Endothelial cell of umbilical vein (primary cell): ENCODE data around the gene LRRN4. TPM values are rescaled to one million over a fixed set of nuclear protein-coding genes. Genes with fewer than 3 reads are reported as not detected.

Experiments used
- BruUV-seq: library from RNA; stranded (reverse); fragments of 400-500 nt; replicated peaks from 2 replicates; lab custom pipeline; 2021; lab: Mats Ljungman, UMichigan
- CTCF ChIA-PET: fragments of 300-600, 350-600 bp; sonication (Branson Sonifier 250); formaldehyde crosslinking; loops from one replicate; lab custom pipeline; 2021; ENCODE audit warnings: antibody characterized with exemption, inconsistent platforms; lab: Charles Lee
- POLR2A ChIA-PET: fragments of 300-600, 350-600 bp; sonication (Branson Sonifier 250); formaldehyde crosslinking; loops from one replicate; lab custom pipeline; 2021; ENCODE audit warnings: antibody characterized with exemption, inconsistent platforms; lab: Charles Lee
- DNase-seq: peaks from one replicate; pipeline ENCODE4 v3.0.0-alpha.2; 2011; ENCODE audit warnings: low read depth, low spot score
- FAIRE-seq: peaks from 2 replicates; lab custom pipeline; 2011; peaks lifted over from hg19 to GRCh38; lab: Jason Lieb, UNC
- H2AFZ ChIP-seq: 2 replicates; pipeline ENCODE4 v1.6.0; 2012; ENCODE audit warnings: low read depth, low read length, control low read depth, inconsistent platforms
- H3K27ac ChIP-seq: 2 replicates; pipeline ENCODE4 v1.5.1; 2011; ENCODE audit warnings: low read depth, mild to moderate bottlenecking, control low read depth, low read length, moderate library complexity; ENCODE audit not compliant: insufficient read depth
- H3K27me3 ChIP-seq, 2 experiments: 2 replicates each; pipeline versions ENCODE4 v1.6.0 to v1.6.1; 2011; ENCODE audit warnings: low read length in 2 of 2, mixed read lengths in 1 of 2; ENCODE audit not compliant: control insufficient read depth in 2 of 2, insufficient read depth in 2 of 2
- H3K36me3 ChIP-seq, 2 experiments: 2 replicates in 1 of 2; 3 replicates in 1 of 2; pipeline ENCODE4 v1.5.1; 2011; ENCODE audit warnings: low read length in 2 of 2, mild to moderate bottlenecking in 1 of 2, moderate library complexity in 1 of 2; ENCODE audit not compliant: control insufficient read depth in 2 of 2, insufficient read depth in 2 of 2; ENCODE audit errors: extremely low read depth in 1 of 2
- H3K4me1 ChIP-seq: 3 replicates; pipeline ENCODE4 v1.5.1; 2011; ENCODE audit warnings: mild to moderate bottlenecking, low read length; ENCODE audit not compliant: control insufficient read depth, insufficient read depth; ENCODE audit errors: extremely low read depth
- H3K4me2 ChIP-seq: 2 replicates; pipeline ENCODE4 v1.6.1; 2011; ENCODE audit warnings: low read length, control low read depth, mixed read lengths; ENCODE audit not compliant: insufficient read depth
- H3K4me3 ChIP-seq, 3 experiments: fragments of 200-600 bp in 1 of 3; sonication (generic), shearing (Covaris generic) in 1 of 3; replicated peaks in 1 of 3; 2 replicates each; pipeline ENCODE4 v1.5.1; 2011 to 2016; ENCODE audit warnings: control low read depth in 3 of 3, low read length in 3 of 3, mild to moderate bottlenecking in 2 of 3, inconsistent platforms in 1 of 3, low read depth in 1 of 3, moderate library complexity in 1 of 3; ENCODE audit not compliant: insufficient read depth in 1 of 3
- H3K79me2 ChIP-seq: 2 replicates; pipeline ENCODE4 v1.6.0; 2012; ENCODE audit warnings: low read length, inconsistent platforms; ENCODE audit not compliant: control insufficient read depth, insufficient read depth
- H3K9ac ChIP-seq: replicated peaks from 2 replicates; pipeline ENCODE3; 2011; ENCODE audit warnings: low read length, control low read depth; ENCODE audit not compliant: insufficient read depth; ENCODE audit errors: extremely low read depth
- H3K9me1 ChIP-seq: replicated peaks from 3 replicates; pipeline ENCODE4 v1.6.0; 2011; ENCODE audit warnings: mild to moderate bottlenecking, low read length; ENCODE audit not compliant: control insufficient read depth, insufficient read depth; ENCODE audit errors: extremely low read depth
- H3K9me3 ChIP-seq: replicated peaks from 2 replicates; pipeline ENCODE4 v1.5.1; 2012; ENCODE audit warnings: low read length, inconsistent platforms; ENCODE audit not compliant: control insufficient read depth, insufficient read depth
- H4K20me1 ChIP-seq: replicated peaks from 2 replicates; pipeline ENCODE3; 2011; ENCODE audit warnings: mild to moderate bottlenecking, low read length; ENCODE audit not compliant: control insufficient read depth, insufficient read depth; ENCODE audit errors: extremely low read depth
- EZH2 ChIP-seq: IDR thresholded peaks from 2 replicates; pipeline ENCODE4 v1.6.1; 2012; ENCODE audit warnings: borderline replicate concordance, low read depth, mild to moderate bottlenecking, moderate library complexity, low read length, inconsistent platforms; ENCODE audit not compliant: severe bottlenecking
- FOS ChIP-seq: IDR thresholded peaks from 2 replicates; pipeline ENCODE4 v1.6.1; 2011; ENCODE audit warnings: mild to moderate bottlenecking, low read length, moderate library complexity, borderline replicate concordance; ENCODE audit not compliant: insufficient read depth
- GATA2 ChIP-seq: IDR thresholded peaks from 2 replicates; pipeline ENCODE4 v1.7.0; 2011; ENCODE audit warnings: low read depth, mild to moderate bottlenecking, moderate library complexity, mixed read lengths, low read length; ENCODE audit not compliant: insufficient read length, insufficient read depth
- JUN ChIP-seq: IDR thresholded peaks from 2 replicates; pipeline ENCODE4 v1.6.1; 2011; ENCODE audit warnings: borderline replicate concordance, low read depth; ENCODE audit not compliant: insufficient read length, insufficient read depth
- MYC ChIP-seq: IDR thresholded peaks from one replicate; pipeline ENCODE4 v1.6.1; 2011; ENCODE audit warnings: mild to moderate bottlenecking, low read depth, low read length
- POLR2A ChIP-seq: IDR thresholded peaks from 2 replicates; pipeline ENCODE4 v1.6.1; 2012; ENCODE audit warnings: low read depth, mild to moderate bottlenecking, control low read depth, low read length
- POLR2AphosphoS5 ChIP-seq: IDR thresholded peaks from 2 replicates; pipeline ENCODE4 v1.6.1; 2012; ENCODE audit warnings: low read depth, mild to moderate bottlenecking, control low read depth, low read length, moderate library complexity; ENCODE audit not compliant: insufficient read depth
- dilution Hi-C: fragments of 300-500 bp; cut with MboI; formaldehyde crosslinking; loops from one replicate; pipeline ENCODE4 v1.15.0; 2019; ENCODE audit warnings: low sequenced_read_pairs; ENCODE audit not compliant: extremely low pct_ligation_motif_present
- intact Hi-C: fragments of 100-400 bp; cut with micrococcal nuclease; formaldehyde crosslinking; loops from one replicate; pipeline ENCODE4 v1.10.0; 2022
- polyA plus RNA-seq, 4 experiments: library from polyadenylated mRNA; depleted of rRNA in 3 of 4; stranded (reverse) in 3 of 4; unstranded in 1 of 4; fragments of >200 nt; gene quantifications; 2 replicates each; pipeline versions ENCODE4 v1.2.1 to v1.2.3, GENCODE V29; 2011 to 2012; ENCODE audit warnings: missing spikeins in 1 of 4
- total RNA-seq: library from RNA; stranded (reverse); gene quantifications from 2 replicates; pipeline ENCODE4 v1.2.3, GENCODE V29; 2021
- TF ChIP-seq, protein P1 (sequence below), 2 donors: IDR thresholded peaks; 1 replicate in 1 of 2; 2 replicates in 1 of 2; pipeline ENCODE4 v1.5.1; 2011; ENCODE audit warnings: low read length in 2 of 2, mild to moderate bottlenecking in 2 of 2, moderate library complexity in 2 of 2, control low read depth in 1 of 2, inconsistent platforms in 1 of 2, low read depth in 1 of 2; ENCODE audit not compliant: insufficient read depth in 1 of 2; ENCODE audit errors: extremely low read depth in 1 of 2
- TF ChIP-seq, protein P2 (sequence below): IDR thresholded peaks from 2 replicates; pipeline ENCODE4 v1.6.1; 2011; ENCODE audit not compliant: insufficient read depth, insufficient read length

Gene LRRN4
- total and polyA plus RNA-seq, 2 donors (not counting 3 experiments of a cell fraction or from before 2014, with no cell fraction given), result not detected

DNA sequence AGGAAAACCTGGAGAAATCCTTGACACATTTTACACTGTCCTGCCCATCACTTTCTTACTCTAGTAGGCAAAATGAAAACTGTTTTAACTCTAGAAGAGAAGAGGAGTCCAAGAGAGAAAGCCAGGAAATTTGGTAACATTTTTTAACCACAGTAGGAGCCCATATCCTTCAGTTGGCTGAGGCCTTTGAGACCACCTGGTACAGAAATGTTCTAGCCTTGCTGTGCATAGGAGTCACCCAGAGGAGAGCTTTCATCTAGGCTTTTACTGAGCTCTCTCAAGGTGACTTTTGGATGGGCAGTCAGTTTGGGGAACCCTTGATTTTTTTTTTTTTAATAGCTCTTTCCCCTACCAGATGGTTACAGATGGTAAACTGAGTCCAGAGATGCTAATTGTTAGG lies 25.0 kb downstream of the LRRN4 start:
- Histone ChIP-seq H3K36me3 (peaks cover under 1 to 5% of the 10 kb centered on the region in 2 experiments), H3K27me3 (no peaks in the 10 kb centered on the region), H3K4me2 (no peak overlapping the region), H2AFZ (no peak overlapping the region), H3K9me1 (no peaks in the 10 kb centered on the region), H3K9ac (no peak overlapping the region), H4K20me1 (peaks cover 3% of the 10 kb centered on the region), H3K4me1 (peaks cover 4% of the 10 kb centered on the region), H3K4me3 (no peak overlapping the region), H3K27ac (no peak overlapping the region), H3K79me2 (peaks cover 6% of the 10 kb centered on the region), H3K9me3 (peaks cover 3% of the 10 kb centered on the region)
- ChIA-PET CTCF (no interaction called here), POLR2A (no interaction called here)
- FAIRE-seq, result no peak
- DNase-seq, result no peak
- TF ChIP-seq, protein P1, sequence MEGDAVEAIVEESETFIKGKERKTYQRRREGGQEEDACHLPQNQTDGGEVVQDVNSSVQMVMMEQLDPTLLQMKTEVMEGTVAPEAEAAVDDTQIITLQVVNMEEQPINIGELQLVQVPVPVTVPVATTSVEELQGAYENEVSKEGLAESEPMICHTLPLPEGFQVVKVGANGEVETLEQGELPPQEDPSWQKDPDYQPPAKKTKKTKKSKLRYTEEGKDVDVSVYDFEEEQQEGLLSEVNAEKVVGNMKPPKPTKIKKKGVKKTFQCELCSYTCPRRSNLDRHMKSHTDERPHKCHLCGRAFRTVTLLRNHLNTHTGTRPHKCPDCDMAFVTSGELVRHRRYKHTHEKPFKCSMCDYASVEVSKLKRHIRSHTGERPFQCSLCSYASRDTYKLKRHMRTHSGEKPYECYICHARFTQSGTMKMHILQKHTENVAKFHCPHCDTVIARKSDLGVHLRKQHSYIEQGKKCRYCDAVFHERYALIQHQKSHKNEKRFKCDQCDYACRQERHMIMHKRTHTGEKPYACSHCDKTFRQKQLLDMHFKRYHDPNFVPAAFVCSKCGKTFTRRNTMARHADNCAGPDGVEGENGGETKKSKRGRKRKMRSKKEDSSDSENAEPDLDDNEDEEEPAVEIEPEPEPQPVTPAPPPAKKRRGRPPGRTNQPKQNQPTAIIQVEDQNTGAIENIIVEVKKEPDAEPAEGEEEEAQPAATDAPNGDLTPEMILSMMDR (IDR thresholded peaks at IDR 0.05; ENCODE audit: extremely low read depth in 1 of 2, insufficient read depth in 1 of 2, low read depth in 1 of 2, low read length in 2 of 2), result no peak
- TF ChIP-seq POLR2A (no peak), JUN (no peak), MYC (no peak), FOS (no peak), EZH2 (no peak), GATA2 (no peak), POLR2AphosphoS5 (no peak)
- TF ChIP-seq, protein P2, sequence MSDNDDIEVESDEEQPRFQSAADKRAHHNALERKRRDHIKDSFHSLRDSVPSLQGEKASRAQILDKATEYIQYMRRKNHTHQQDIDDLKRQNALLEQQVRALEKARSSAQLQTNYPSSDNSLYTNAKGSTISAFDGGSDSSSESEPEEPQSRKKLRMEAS, result no peak
- BruUV-seq, result no TSS peak
- intact Hi-C loops (no loop called here), dilution Hi-C loops (no loop called here)
